ENCODE data around the gene SLC48A1.
A peak's percentile ranks its signal among the peaks of the same experiment; 100 is the strongest.

The SLC48A1 gene

DNA sequence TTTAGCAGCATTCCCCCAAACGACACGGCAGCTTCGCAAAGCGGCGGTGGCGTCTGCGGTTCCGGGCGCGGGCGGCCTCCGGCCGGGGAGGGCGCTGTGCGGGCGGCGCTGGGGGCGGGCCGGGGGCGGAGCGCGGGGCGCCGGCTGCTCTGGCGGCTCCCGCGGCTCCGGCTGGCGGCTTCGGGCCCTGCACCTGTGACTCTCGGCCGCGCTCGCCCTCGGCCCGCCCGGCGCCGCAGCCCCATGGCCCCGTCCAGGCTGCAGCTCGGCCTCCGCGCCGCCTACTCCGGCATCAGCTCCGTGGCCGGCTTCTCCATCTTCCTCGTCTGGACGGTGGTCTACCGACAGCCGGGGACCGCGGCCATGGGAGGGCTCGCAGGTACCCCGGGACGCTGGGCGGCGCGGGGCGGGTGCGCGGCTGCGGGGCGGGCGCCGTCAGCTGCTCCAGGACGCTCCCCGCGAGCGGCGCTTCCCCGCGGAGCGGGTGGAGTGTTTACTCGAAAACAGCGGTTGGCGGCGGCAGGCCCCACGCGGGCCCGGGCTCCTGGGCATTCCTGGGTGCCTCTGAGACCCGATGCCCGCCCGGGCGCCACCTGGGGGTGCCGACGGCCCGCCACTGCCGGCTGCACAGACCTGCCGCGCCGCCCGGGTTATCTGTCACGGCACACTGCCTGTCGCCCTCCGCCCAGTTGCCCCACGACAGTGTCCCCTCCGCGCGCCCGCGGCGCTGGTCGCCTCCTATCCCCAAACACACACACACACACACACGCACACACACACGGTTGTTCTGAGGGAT is at the start of gene SLC48A1:
TSS of gene SLC48A1 (plus strand) at position 177 of the 796 bp plus-strand sequence. CDS start at position 244, 67 bp downstream.
- TF ChIP-seq, protein P1, sequence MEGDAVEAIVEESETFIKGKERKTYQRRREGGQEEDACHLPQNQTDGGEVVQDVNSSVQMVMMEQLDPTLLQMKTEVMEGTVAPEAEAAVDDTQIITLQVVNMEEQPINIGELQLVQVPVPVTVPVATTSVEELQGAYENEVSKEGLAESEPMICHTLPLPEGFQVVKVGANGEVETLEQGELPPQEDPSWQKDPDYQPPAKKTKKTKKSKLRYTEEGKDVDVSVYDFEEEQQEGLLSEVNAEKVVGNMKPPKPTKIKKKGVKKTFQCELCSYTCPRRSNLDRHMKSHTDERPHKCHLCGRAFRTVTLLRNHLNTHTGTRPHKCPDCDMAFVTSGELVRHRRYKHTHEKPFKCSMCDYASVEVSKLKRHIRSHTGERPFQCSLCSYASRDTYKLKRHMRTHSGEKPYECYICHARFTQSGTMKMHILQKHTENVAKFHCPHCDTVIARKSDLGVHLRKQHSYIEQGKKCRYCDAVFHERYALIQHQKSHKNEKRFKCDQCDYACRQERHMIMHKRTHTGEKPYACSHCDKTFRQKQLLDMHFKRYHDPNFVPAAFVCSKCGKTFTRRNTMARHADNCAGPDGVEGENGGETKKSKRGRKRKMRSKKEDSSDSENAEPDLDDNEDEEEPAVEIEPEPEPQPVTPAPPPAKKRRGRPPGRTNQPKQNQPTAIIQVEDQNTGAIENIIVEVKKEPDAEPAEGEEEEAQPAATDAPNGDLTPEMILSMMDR (IDR thresholded peaks at IDR 0.05; ENCODE audit: extremely low read depth, missing control alignments), result peak; percentile 61
- peak; percentile 96 for DNase-seq (ENCODE audit: low spot score)

DNA sequence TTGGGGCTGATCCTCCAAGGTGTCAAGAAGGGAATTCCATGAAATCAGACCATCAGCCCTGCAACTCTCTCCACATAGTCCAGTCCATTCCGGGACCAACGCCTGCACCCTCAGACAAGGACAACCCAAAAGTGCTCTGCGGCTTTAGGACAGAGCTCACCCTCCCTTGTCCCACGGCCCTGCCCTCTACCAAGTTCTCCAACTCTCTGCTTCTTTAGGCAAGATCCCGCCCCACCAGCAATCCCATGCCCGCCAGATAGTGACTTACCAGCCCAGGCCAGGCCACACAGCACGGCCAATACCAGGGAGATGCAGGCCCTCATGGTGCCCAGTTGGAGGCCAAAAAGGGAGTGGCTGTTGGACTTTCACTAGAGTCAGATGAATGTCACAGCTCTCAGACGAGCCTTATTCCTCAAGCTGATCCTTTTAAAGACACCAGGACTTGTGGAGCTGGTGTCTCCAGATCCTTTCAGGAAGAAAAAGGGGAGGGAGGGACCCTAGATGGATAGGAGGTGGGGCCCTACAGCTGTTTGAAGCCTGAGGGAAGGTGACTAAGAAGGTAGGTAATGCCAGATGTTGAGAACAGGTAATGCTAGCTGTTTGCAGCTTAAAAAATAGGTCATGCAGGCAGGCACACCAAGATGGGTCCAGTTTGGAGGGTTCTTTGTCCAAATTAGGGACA is 47.8 kb upstream of the SLC48A1 start, which contains the start of gene ENDOU:
TSS of gene ENDOU (minus strand) at position 400 of the 682 bp plus-strand sequence. CDS start at position 323, 77 bp downstream.
- no peak for DNase-seq (ENCODE audit: low spot score)

DNA sequence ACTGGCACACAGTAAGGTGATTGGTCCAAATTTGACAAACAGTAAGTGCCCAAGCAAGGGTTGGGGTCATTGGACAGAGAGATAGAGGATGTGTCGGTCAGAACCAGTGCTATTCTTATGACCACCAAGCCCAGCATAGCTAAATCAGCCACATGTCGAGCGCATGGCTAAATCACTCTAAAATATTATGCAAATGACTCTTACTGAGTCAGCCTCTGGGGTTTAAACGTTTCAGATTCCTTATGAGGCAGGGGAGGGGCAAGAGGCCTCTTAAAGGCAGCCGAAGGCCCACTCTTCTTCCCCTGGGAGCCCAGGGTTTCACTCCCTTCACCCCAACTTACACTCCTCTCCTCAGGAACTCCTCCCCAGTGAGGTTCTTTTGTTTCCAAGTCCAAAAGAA is 47.1 kb upstream of the SLC48A1 start:
- peak; percentile 58 for DNase-seq (ENCODE audit: low spot score)
- TF ChIP-seq, protein P1 (IDR thresholded peaks at IDR 0.05; ENCODE audit: extremely low read depth, missing control alignments), result no peak

More for the DNA sequence above, 47.8 kb upstream of the SLC48A1 start, which contains the start of gene ENDOU:
- TF ChIP-seq, protein P1 (IDR thresholded peaks at IDR 0.05; ENCODE audit: extremely low read depth, missing control alignments), result no peak

DNA sequence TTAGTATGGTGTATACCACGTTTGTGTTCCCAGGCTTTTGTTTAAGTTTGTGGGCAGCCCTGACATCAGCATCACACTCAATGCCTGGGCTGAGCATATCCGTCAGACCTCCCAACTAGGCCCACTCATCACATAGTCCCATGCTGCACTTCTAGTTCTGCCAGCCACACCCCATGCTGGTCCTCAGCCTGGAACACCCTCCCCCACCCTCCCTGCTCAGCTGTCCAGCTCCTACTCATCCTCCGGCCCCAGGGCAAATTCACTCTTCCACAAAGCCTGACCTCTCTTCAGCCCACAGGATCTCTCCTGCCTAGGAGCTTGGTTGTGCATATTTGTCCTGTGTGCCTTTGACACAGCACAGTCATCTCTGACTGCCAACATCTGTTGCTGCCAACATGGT is 43.8 kb upstream of the SLC48A1 start:
- no peak for DNase-seq (ENCODE audit: low spot score)
- TF ChIP-seq, protein P1 (IDR thresholded peaks at IDR 0.05; ENCODE audit: extremely low read depth, missing control alignments), result no peak

DNA sequence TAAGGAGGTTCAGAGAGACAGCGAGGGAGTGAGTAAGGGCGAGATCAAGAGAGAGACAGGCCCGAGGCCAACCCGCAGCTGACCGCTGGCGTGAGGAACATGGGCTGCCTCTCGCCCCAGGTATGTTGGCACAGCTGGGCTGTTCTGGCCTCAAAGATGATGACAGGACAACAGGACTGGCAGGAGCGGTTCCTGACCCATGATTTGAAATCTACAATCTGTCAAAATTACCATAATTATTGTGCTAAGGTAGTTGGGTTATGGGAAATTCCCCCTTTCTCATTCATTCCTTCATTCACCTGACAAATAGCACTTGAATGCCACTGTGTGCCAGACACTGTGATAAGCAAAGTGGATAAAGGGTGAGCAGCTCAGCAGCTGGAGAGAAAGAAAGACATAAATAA is 42.7 kb upstream of the SLC48A1 start:
- DNase-seq (ENCODE audit: low spot score), result no peak
- TF ChIP-seq, protein P1 (IDR thresholded peaks at IDR 0.05; ENCODE audit: extremely low read depth, missing control alignments), result no peak

DNA sequence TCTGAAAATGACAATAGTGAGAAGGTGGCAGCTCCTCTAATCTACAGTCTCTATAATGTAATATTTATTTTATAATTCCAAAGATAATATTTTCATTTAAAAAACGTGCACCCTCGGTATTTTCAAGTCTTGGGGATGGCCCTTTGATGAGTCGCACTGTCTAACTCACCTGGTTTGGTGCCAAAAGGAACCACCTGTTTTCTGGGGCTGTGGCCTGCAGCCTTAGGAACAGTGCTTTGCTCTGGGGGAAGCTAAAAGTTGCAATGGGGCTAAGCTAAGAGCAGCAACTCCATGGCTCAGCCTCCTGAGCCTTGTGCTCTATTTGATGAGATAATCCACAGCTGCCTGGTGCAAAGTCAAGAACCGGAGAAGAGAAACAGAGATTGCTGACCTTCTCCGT is 41.3 kb upstream of the SLC48A1 start:
- DNase-seq (ENCODE audit: low spot score), result no peak
- TF ChIP-seq, protein P1 (IDR thresholded peaks at IDR 0.05; ENCODE audit: extremely low read depth, missing control alignments), result no peak

DNA sequence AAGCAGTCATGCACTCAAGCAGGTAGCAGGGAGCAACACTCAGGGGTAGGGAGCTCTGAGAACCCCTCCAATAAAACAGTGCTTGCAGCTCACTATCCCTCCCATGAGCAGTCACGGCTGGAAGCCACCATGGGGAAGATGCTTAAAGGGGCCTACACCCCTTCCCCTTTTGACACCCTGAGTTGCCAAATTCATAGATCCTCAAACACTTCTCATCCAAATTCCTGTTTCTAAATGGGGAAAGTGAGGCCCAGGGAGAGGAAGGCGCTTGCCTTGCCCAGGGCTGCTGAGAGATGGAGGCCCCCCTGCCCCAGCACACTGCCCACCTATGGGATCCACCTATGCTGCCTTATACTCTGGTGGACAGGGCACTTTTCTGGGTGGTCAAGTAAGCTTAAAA is 40.5 kb upstream of the SLC48A1 start:
- DNase-seq (ENCODE audit: low spot score), result no peak
- TF ChIP-seq, protein P1 (IDR thresholded peaks at IDR 0.05; ENCODE audit: extremely low read depth, missing control alignments), result no peak
